Measurements from ENCODE around the gene RUVBL1.

GRCh38 chr3:128100638-128101037 is 23.0 kb downstream of the RUVBL1 start:
- TF ChIP-seq POLR2A (IDR thresholded peaks at IDR 0.05) (no peak), CTCF (IDR thresholded peaks at IDR 0.05) (no peak)
